Measurements from ENCODE around the gene POU6F2.

The POU6F2 gene

DNA sequence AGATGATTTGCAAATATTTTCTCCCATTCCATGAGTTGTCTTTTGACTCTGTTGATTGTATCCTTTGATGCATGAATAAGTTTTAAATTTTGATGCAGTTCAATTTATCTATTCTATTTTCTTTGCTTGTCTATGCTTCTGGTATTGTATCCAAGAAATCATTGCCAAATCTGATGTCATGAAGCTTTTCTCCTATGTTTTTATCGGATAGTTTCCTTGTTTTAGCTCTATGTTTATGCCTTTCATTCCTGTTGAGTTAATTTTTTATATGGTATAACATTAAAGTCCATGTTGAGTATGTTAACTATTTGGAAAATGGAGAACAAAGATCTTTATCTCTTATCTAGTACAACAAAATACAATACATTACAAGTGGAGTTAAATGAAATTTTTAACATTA is 41.1 kb upstream of the POU6F2 start:
- Histone ChIP-seq H3K9me3 (replicated peaks; ENCODE audit: insufficient read depth, low read length) (no peaks in the 10 kb centered on the region), H3K27ac (ENCODE audit: low read length) (no peak overlapping the region), H3K9me2 (replicated peaks; ENCODE audit: insufficient read depth, low read length) (no peaks in the 10 kb centered on the region), H3K9ac (ENCODE audit: low read length) (no peak overlapping the region), H3K79me2 (ENCODE audit: low read length) (no peaks in the 10 kb centered on the region), H3K4me2 (ENCODE audit: low read depth, low read length) (no peak overlapping the region), H4K20me1 (ENCODE audit: insufficient read depth, low read length) (no peaks in the 10 kb centered on the region), H3K27me3 (replicated peaks; ENCODE audit: insufficient read depth, low read length) (no peaks in the 10 kb centered on the region), H3K4me3 (ENCODE audit: low read length) (no peak overlapping the region), H2AFZ (ENCODE audit: low read length) (no peak overlapping the region), H3K4me1 (ENCODE audit: low read length) (no peaks in the 10 kb centered on the region), H3F3A (ENCODE audit: insufficient read depth, low read length) (no peaks in the 10 kb centered on the region), H3K36me3 (replicated peaks; ENCODE audit: insufficient read depth, low read length) (no peaks in the 10 kb centered on the region)
- TF ChIP-seq EZH2 (optimal IDR thresholded peaks at IDR 0.05; ENCODE audit: low read depth, low read length) (no peak), EZH2phosphoT487 (IDR thresholded peaks at IDR 0.05; ENCODE audit: low read length) (no peak)
- TF ChIP-seq, protein P1, sequence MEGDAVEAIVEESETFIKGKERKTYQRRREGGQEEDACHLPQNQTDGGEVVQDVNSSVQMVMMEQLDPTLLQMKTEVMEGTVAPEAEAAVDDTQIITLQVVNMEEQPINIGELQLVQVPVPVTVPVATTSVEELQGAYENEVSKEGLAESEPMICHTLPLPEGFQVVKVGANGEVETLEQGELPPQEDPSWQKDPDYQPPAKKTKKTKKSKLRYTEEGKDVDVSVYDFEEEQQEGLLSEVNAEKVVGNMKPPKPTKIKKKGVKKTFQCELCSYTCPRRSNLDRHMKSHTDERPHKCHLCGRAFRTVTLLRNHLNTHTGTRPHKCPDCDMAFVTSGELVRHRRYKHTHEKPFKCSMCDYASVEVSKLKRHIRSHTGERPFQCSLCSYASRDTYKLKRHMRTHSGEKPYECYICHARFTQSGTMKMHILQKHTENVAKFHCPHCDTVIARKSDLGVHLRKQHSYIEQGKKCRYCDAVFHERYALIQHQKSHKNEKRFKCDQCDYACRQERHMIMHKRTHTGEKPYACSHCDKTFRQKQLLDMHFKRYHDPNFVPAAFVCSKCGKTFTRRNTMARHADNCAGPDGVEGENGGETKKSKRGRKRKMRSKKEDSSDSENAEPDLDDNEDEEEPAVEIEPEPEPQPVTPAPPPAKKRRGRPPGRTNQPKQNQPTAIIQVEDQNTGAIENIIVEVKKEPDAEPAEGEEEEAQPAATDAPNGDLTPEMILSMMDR (IDR thresholded peaks at IDR 0.05; ENCODE audit: low read length): no peak
- no peak for DNase-seq

DNA sequence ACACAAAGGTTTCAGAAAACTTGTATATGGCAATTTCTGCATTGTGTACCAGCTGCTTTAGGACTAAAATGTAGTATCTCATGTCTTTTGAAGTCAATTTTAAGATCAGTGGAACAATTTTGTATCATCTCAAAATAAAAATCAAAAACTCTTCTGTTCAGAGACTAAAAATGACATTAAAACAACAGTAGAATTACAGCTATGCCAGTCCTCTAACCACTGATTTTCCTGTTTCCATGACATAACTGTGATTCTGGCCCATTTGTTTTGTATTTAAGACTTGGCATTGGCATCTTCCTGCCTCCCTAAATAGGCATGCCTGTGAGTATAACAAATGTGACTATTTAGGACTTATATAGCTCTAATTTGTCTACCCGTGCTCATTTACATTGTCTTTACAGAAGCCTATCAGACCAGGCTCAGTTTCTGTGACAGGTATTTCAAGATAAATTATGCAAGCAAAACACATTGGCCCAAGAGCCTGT is 39.7 kb upstream of the POU6F2 start:
- no peaks in the 10 kb centered on the region for H3K36me3 ChIP-seq (replicated peaks; ENCODE audit: insufficient read depth, low read length)
- H2AFZ ChIP-seq (ENCODE audit: low read length): no peak overlapping the region

DNA sequence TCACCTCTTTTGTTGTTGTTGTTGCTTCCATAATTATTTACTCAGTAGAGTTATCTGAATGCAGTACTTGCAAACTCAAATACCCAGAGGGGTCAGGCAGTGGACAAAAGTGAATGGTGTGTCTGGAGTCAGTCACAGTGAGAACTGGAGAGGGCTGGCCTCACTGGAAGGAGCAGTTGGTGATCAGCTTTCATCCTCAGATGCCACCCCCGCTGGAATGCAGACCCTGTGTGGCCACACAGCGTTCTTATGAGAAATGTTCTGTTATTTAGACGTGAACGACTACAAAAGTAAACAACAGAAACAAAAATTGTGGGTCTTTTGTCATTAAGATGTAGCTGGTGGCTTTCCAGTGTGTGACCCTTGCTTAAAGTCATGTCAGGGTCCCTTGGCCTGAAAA is 39.1 kb upstream of the POU6F2 start:
- no peaks in the 10 kb centered on the region for H3K36me3 ChIP-seq (replicated peaks; ENCODE audit: insufficient read depth, low read length)
- H3K4me1 ChIP-seq (ENCODE audit: low read length): no peaks in the 10 kb centered on the region
- no peak overlapping the region for H3K9ac ChIP-seq (ENCODE audit: low read length)
- no peaks in the 10 kb centered on the region for H3K9me3 ChIP-seq (replicated peaks; ENCODE audit: insufficient read depth, low read length)
- no peak overlapping the region for H2AFZ ChIP-seq (ENCODE audit: low read length)
- H3K27me3 ChIP-seq (replicated peaks; ENCODE audit: insufficient read depth, low read length): no peaks in the 10 kb centered on the region
- H4K20me1 ChIP-seq (ENCODE audit: insufficient read depth, low read length): no peaks in the 10 kb centered on the region
- no peaks in the 10 kb centered on the region for H3K9me2 ChIP-seq (replicated peaks; ENCODE audit: insufficient read depth, low read length)
- H3K27ac ChIP-seq (ENCODE audit: low read length): no peak overlapping the region
- TF ChIP-seq, protein P1 (IDR thresholded peaks at IDR 0.05; ENCODE audit: low read length): no peak
- TF ChIP-seq EZH2phosphoT487 (IDR thresholded peaks at IDR 0.05; ENCODE audit: low read length) (no peak), EZH2 (optimal IDR thresholded peaks at IDR 0.05; ENCODE audit: low read depth, low read length) (no peak)
- H3K4me2 ChIP-seq (ENCODE audit: low read depth, low read length): no peak overlapping the region
- H3K79me2 ChIP-seq (ENCODE audit: low read length): no peaks in the 10 kb centered on the region
- no peaks in the 10 kb centered on the region for H3F3A ChIP-seq (ENCODE audit: insufficient read depth, low read length)
- DNase-seq: no peak
- H3K4me3 ChIP-seq (ENCODE audit: low read length): no peak overlapping the region

More for the DNA sequence above, 39.7 kb upstream of the POU6F2 start:
- DNase-seq: no peak
- TF ChIP-seq, protein P1 (IDR thresholded peaks at IDR 0.05; ENCODE audit: low read length): no peak
- TF ChIP-seq EZH2 (optimal IDR thresholded peaks at IDR 0.05; ENCODE audit: low read depth, low read length): no peak
- Histone ChIP-seq H3K9ac (ENCODE audit: low read length) (no peak overlapping the region), H3K79me2 (ENCODE audit: low read length) (no peaks in the 10 kb centered on the region), H3K4me2 (ENCODE audit: low read depth, low read length) (no peak overlapping the region), H3K9me2 (replicated peaks; ENCODE audit: insufficient read depth, low read length) (no peaks in the 10 kb centered on the region), H3F3A (ENCODE audit: insufficient read depth, low read length) (no peaks in the 10 kb centered on the region), H4K20me1 (ENCODE audit: insufficient read depth, low read length) (no peaks in the 10 kb centered on the region), H3K27ac (ENCODE audit: low read length) (no peak overlapping the region), H3K9me3 (replicated peaks; ENCODE audit: insufficient read depth, low read length) (no peaks in the 10 kb centered on the region), H3K4me3 (ENCODE audit: low read length) (no peak overlapping the region), H3K27me3 (replicated peaks; ENCODE audit: insufficient read depth, low read length) (no peaks in the 10 kb centered on the region), H3K4me1 (ENCODE audit: low read length) (no peaks in the 10 kb centered on the region)
